ENCODE data around the gene PHLPP1.

The PHLPP1 gene

DNA sequence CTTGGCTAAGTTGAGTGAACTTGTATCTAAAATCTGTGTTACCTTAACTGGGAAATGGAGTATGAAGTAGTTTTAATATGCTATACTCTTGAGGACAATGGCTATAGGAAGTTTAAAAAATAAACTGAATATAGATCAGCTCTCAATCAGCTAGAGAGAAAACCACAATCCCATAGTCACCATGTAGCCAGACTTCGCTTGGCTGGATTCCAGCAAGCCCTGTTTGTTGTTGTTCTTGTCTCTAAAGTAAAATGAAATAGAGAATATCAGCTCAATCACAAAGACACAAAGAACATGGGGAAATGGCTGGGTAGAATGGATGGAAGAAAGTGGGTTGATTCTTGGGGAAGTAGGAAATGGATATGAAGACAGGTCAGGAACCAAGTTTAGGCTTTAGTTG is 234.9 kb downstream of the PHLPP1 start:
- TF ChIP-seq, protein P1, sequence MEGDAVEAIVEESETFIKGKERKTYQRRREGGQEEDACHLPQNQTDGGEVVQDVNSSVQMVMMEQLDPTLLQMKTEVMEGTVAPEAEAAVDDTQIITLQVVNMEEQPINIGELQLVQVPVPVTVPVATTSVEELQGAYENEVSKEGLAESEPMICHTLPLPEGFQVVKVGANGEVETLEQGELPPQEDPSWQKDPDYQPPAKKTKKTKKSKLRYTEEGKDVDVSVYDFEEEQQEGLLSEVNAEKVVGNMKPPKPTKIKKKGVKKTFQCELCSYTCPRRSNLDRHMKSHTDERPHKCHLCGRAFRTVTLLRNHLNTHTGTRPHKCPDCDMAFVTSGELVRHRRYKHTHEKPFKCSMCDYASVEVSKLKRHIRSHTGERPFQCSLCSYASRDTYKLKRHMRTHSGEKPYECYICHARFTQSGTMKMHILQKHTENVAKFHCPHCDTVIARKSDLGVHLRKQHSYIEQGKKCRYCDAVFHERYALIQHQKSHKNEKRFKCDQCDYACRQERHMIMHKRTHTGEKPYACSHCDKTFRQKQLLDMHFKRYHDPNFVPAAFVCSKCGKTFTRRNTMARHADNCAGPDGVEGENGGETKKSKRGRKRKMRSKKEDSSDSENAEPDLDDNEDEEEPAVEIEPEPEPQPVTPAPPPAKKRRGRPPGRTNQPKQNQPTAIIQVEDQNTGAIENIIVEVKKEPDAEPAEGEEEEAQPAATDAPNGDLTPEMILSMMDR (IDR thresholded peaks at IDR 0.05; ENCODE audit: borderline replicate concordance, control extremely low read depth, extremely low read depth, insufficient read depth, missing control alignments), result no peak
- DNase-seq (ENCODE audit: low spot score), result no peak
- in situ Hi-C loops (cut with MboI; ENCODE audit: low sequenced_read_pairs, unreplicated experiment), result loop anchor here (10.0 kb wide), 1 partner anchor 235 kb away; the partner anchor contains the start of gene PHLPP1

DNA sequence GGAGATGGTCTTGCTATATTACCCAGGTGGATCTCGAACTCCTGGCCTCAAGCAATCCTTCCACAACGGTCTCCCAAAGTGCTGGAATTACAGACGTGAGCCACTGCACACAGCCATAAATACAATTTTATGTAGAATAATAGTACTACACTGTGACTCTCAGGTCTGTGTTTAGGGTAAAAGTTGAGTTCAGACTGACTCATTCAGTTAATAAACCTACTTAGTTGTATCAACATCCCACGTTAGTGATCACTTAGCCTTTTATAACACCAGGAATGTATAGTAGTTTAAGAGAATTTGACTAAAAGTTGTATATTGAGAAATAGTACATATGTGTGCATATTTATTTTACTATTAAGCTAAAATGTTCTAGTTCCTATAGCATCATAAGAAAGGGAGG is 237.5 kb downstream of the PHLPP1 start:
- in situ Hi-C loops (cut with MboI; ENCODE audit: low sequenced_read_pairs, unreplicated experiment), result loop anchor here (10.0 kb wide), 1 partner anchor 238 kb away; the partner anchor contains the start of gene PHLPP1
- TF ChIP-seq, protein P1 (IDR thresholded peaks at IDR 0.05; ENCODE audit: borderline replicate concordance, control extremely low read depth, extremely low read depth, insufficient read depth, missing control alignments), result no peak
- no peak for DNase-seq (ENCODE audit: low spot score)

DNA sequence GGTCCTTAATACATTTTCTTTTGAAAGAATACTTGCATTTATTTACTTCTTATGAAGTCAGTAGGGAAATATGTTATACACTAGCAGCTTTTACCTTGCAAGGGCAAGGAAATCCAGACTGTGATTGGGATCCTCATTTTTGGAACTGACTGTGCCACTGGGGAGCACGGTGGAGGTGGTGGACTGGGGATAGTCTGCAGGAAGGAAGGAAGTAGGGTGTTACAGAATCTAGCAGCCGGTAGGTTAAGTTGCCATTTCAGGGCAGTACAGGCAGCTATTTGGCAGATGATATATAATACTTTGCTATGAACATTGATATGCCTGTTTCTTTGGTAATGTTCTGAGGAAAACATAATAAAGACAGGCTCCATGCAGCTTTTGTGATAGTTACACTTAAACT is 238.3 kb downstream of the PHLPP1 start:
- TF ChIP-seq, protein P1 (IDR thresholded peaks at IDR 0.05; ENCODE audit: borderline replicate concordance, control extremely low read depth, extremely low read depth, insufficient read depth, missing control alignments), result no peak
- DNase-seq (ENCODE audit: low spot score), result no peak
- in situ Hi-C loops (cut with MboI; ENCODE audit: low sequenced_read_pairs, unreplicated experiment), result loop anchor here (10.0 kb wide), 1 partner anchor 239 kb away; the partner anchor contains the start of gene PHLPP1

DNA sequence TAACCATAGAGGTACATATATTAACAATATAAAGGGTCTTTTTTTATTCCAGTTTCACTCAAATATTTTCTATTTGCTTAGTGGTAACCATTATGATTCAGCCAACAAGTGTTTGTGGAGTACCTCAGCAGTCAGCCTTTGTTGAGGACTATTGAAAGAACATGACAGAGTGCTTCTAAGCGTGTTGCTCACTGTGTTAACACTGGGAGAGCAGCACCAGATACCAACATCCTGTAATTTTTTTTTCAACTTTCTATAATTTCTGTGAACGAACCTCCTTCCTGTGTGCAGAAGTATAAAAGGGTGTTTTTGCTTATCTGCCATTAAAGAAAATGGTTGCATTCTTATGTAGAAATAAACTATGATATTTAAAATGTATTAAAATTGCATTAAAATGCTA is 239.0 kb downstream of the PHLPP1 start:
- in situ Hi-C loops (cut with MboI; ENCODE audit: low sequenced_read_pairs, unreplicated experiment), result loop anchor here (10.0 kb wide), 1 partner anchor 240 kb away; the partner anchor contains the start of gene PHLPP1
- no peak for DNase-seq (ENCODE audit: low spot score)
- TF ChIP-seq, protein P1 (IDR thresholded peaks at IDR 0.05; ENCODE audit: borderline replicate concordance, control extremely low read depth, extremely low read depth, insufficient read depth, missing control alignments), result no peak

DNA sequence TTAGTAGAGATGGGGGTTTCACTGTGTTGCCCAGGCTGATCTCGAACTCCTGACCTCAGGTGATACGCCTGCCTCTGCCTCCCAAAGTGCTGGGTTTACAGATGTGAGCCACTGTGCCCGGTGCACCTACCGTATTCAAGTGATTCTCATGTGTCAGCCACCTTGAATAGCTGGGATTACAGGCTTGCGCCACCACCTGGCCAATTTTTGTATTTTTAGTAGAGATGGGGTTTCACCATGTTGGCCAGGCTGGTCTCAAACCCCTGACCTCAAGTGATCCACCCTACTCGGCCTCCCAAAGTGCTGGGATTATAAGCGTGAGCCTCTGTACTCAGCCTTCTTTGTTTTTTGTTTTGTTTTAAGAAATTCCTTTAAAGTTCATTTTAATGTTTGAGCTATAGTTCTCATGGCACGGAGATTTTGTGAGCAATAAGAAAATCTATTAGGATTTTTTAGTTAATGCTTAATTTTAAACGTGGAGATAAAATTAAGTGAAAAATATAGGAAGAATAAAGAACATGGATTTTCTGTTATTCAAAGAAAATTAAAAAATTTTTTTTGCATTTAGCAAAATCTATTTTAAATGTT is 242.6 kb downstream of the PHLPP1 start:
- TF ChIP-seq, protein P1 (IDR thresholded peaks at IDR 0.05; ENCODE audit: borderline replicate concordance, control extremely low read depth, extremely low read depth, insufficient read depth, missing control alignments), result peak; percentile 39
- DNase-seq (ENCODE audit: low spot score), result no peak
- in situ Hi-C loops (cut with MboI; ENCODE audit: low sequenced_read_pairs, unreplicated experiment), result loop anchor here (10.0 kb wide), 1 partner anchor 243 kb away; the partner anchor contains the start of gene PHLPP1

DNA sequence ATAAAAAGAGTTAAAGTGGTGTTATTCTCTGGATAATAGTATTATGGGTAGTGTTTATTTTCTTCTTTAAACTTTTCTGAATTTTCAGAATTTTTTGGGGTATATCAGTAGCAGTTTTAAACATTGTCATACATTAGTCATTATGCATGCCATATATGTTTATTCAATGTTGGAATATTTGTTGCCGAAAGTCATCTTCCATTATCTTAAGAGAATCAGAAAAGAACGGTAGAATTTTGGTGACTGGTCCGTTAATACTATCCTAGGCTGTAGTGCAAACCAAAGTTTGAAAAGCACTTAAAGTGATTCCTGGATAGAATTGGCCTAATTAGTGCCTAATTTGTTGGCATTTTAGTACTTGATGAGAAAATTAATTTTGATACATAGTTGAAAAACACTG is 244.1 kb downstream of the PHLPP1 start:
- no peak for DNase-seq (ENCODE audit: low spot score)
- TF ChIP-seq, protein P1 (IDR thresholded peaks at IDR 0.05; ENCODE audit: borderline replicate concordance, control extremely low read depth, extremely low read depth, insufficient read depth, missing control alignments), result no peak
- in situ Hi-C loops (cut with MboI; ENCODE audit: low sequenced_read_pairs, unreplicated experiment), result loop anchor here (10.0 kb wide), 1 partner anchor 245 kb away; the partner anchor contains the start of gene PHLPP1

Data from GM13976 (cell line).